ENCODE results near the gene BANK1. TPM values are rescaled to one million over a fixed set of nuclear protein-coding genes. Genes with fewer than 3 reads are reported as not detected.

BANK1 gene
- total RNA-seq, 1 donor from 2014 or later = 336 TPM

DNA sequence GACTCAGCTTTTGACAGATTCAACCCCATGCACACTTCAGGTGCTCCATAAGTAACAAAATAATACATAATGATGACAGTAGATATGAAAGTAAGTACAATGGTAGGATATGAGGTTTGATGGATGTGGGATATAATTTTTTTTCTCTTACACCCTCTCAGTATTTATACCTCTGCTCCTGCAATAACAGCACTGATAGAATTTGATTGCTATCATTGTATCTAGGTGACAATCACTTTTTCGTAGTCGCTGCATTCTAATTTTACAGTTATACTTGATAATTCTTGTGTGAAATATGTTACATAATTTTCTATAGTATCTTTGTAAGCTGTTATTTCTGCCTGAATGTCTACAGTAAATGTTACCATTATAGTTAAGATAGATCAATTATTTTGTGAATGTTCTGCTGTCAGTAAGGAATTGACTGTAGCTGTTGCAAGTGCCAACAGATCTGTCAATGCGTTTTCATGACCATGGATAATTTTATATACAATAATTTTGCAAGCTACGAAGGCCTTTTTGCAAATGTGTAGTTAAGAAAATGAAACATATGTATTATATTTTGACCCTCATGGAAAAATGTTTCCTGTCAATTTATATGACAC, 128.9 kb downstream of the BANK1 start:
- ChIA-PET POLR2A (no interaction called here), CTCF (no interaction called here)
- peaks cover 18% of the 10 kb centered on the region for H3K4me1 Mint-ChIP-seq
- H3K36me3 Mint-ChIP-seq (ENCODE audit: low read depth) = peaks cover 64% of the 10 kb centered on the region
- no peaks in the 10 kb centered on the region for H3K9me3 Mint-ChIP-seq
- DNase-seq = no peak
- no peaks in the 10 kb centered on the region for H3K27me3 Mint-ChIP-seq
- peak overlapping the region; percentile 14 for H3K27ac Mint-ChIP-seq
- TF ChIP-seq, protein P1, sequence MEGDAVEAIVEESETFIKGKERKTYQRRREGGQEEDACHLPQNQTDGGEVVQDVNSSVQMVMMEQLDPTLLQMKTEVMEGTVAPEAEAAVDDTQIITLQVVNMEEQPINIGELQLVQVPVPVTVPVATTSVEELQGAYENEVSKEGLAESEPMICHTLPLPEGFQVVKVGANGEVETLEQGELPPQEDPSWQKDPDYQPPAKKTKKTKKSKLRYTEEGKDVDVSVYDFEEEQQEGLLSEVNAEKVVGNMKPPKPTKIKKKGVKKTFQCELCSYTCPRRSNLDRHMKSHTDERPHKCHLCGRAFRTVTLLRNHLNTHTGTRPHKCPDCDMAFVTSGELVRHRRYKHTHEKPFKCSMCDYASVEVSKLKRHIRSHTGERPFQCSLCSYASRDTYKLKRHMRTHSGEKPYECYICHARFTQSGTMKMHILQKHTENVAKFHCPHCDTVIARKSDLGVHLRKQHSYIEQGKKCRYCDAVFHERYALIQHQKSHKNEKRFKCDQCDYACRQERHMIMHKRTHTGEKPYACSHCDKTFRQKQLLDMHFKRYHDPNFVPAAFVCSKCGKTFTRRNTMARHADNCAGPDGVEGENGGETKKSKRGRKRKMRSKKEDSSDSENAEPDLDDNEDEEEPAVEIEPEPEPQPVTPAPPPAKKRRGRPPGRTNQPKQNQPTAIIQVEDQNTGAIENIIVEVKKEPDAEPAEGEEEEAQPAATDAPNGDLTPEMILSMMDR (IDR thresholded peaks at IDR 0.05) = no peak
- ATAC-seq (ENCODE audit: low read depth) = no peak
- intact Hi-C loops (cut with micrococcal nuclease) = loop anchor here (10.0 kb wide), 1 partner anchor 755 kb away; no protein-coding TSS in a partner anchor
- H3K4me3 Mint-ChIP-seq = no peak overlapping the region

- peaks cover 68% of the 10 kb centered on the region for H3K36me3 Mint-ChIP-seq (ENCODE audit: low read depth)
- H3K4me3 Mint-ChIP-seq = no peak overlapping the region
- ATAC-seq (ENCODE audit: low read depth) (no peak), DNase-seq (no peak)
- peaks cover 18% of the 10 kb centered on the region for H3K4me1 Mint-ChIP-seq
- TF ChIP-seq, protein P1 (IDR thresholded peaks at IDR 0.05) = no peak
- POLR2A ChIA-PET = interaction anchor here (0.7 to 1.4 kb wide), 2 partner anchors 48 to 129 kb away, joined by 3 read pairs; no protein-coding TSS in a partner anchor
- peaks cover under 1% of the 10 kb centered on the region for H3K9me3 Mint-ChIP-seq
- H3K27me3 Mint-ChIP-seq = no peaks in the 10 kb centered on the region
- intact Hi-C loops (cut with micrococcal nuclease) = no loop called here
- CTCF ChIA-PET = no interaction called here
- no peak overlapping the region for H3K27ac Mint-ChIP-seq
Measured at GRCh38 chr4:101921370-101921769, 130.8 kb downstream of the BANK1 start.

DNA sequence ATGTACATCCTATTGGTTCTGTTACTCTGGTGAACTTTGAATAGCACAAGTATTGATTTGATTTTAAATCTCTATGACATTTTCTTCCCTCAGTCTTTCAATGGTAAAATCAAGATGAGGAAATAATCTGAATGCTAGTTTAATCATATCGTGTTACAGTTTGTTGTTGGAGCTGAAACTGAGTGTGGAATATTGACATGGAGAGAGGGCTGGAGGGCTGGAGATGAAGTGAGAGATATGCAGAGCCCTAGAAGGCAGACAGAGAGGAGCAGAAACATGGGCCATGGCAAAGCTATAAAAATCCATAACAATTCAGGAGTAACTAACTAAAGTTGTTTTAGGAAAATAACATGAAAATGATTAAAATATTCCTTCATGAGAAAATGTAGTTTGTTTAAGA, 141.1 kb downstream of the BANK1 start:
- ATAC-seq (ENCODE audit: low read depth) (no peak), DNase-seq (no peak)
- intact Hi-C loops (cut with micrococcal nuclease) = loop anchor here (2.0 kb wide), 1 partner anchor 13 kb away; no protein-coding TSS in a partner anchor
- TF ChIP-seq, protein P1 (IDR thresholded peaks at IDR 0.05) = no peak
- ChIA-PET POLR2A (interaction anchor here (0.6 to 0.8 kb wide), 2 partner anchors 139 to 154 kb away, joined by 3 to 9 read pairs; no protein-coding TSS in a partner anchor), CTCF (no interaction called here)
- Mint-ChIP-seq H3K4me1 (peaks cover 47% of the 10 kb centered on the region), H3K27ac (peak overlapping the region; percentile 77), H3K4me3 (no peak overlapping the region), H3K36me3 (ENCODE audit: low read depth) (peaks cover 81% of the 10 kb centered on the region), H3K9me3 (peaks cover 4% of the 10 kb centered on the region), H3K27me3 (no peaks in the 10 kb centered on the region)

GRCh38 chr4:101933855-101934254, 143.3 kb downstream of the BANK1 start:
- H3K4me1 Mint-ChIP-seq = peaks cover 39% of the 10 kb centered on the region
- peaks cover 6% of the 10 kb centered on the region for H3K9me3 Mint-ChIP-seq
- DNase-seq (no peak), ATAC-seq (ENCODE audit: low read depth) (no peak)
- intact Hi-C loops (cut with micrococcal nuclease) = no loop called here
- peaks cover 77% of the 10 kb centered on the region for H3K36me3 Mint-ChIP-seq (ENCODE audit: low read depth)
- TF ChIP-seq, protein P1 (IDR thresholded peaks at IDR 0.05) = no peak
- ChIA-PET POLR2A (interaction anchor here (0.9 kb wide), 1 partner anchor 8 kb away, joined by 4 read pairs; no protein-coding TSS in a partner anchor), CTCF (no interaction called here)
- H3K27ac Mint-ChIP-seq = peak overlapping the region; percentile 61
- no peaks in the 10 kb centered on the region for H3K27me3 Mint-ChIP-seq
- no peak overlapping the region for H3K4me3 Mint-ChIP-seq

GRCh38 chr4:101938836-101939235, 148.3 kb downstream of the BANK1 start:
- CTCF ChIA-PET = no interaction called here
- intact Hi-C loops (cut with micrococcal nuclease) = no loop called here
- peak overlapping the region; percentile 51 for H3K27ac Mint-ChIP-seq

More at GRCh38 chr4:101938836-101939235, 148.3 kb downstream of the BANK1 start:
- no peak overlapping the region for H3K4me3 Mint-ChIP-seq
- H3K4me1 Mint-ChIP-seq = peaks cover 53% of the 10 kb centered on the region
- POLR2A ChIA-PET = no interaction called here
- peaks cover 86% of the 10 kb centered on the region for H3K36me3 Mint-ChIP-seq (ENCODE audit: low read depth)
- H3K27me3 Mint-ChIP-seq = no peaks in the 10 kb centered on the region
- TF ChIP-seq, protein P1 (IDR thresholded peaks at IDR 0.05) = no peak
- ATAC-seq (ENCODE audit: low read depth) (no peak), DNase-seq (no peak)
- H3K9me3 Mint-ChIP-seq = peaks cover 6% of the 10 kb centered on the region

Measured in activated B cell treated with CpG ODN at 0.5 μM for 24 hours (primary cell).